HEK293 (cell line): ENCODE results near the gene ANO2.

Source experiments
- CTCF ChIA-PET: fragments of 350-600 bp; formaldehyde crosslinking; extraction: SDS; loops from one replicate; lab custom pipeline; 2021; ENCODE audit warnings: antibody characterized with exemption; lab: Yijun Ruan, JAX
- POLR2A ChIA-PET: fragments of 300-600 bp; formaldehyde crosslinking; extraction: SDS; loops from one replicate; lab custom pipeline; 2020; ENCODE audit warnings: antibody characterized with exemption, inconsistent platforms; lab: Yijun Ruan, JAX
- H3K27ac ChIP-seq: fragments of 200-500 bp; sonication (Bioruptor generic); 2 replicates; pipeline ENCODE4 v1.5.1; 2014; ENCODE audit warnings: low read depth, low read length, control low read depth, inconsistent platforms; ENCODE audit errors: extremely low read depth
- H3K36me3 ChIP-seq, 2 experiments: fragments of 200-500 bp in 1 of 2; sonication (Bioruptor generic) in 1 of 2; 1 replicate in 1 of 2; 2 replicates in 1 of 2; pipeline ENCODE4 v1.5.1; 2014 to 2017; ENCODE audit warnings: inconsistent platforms in 2 of 2, low read length in 2 of 2; ENCODE audit not compliant: control insufficient read depth in 2 of 2, insufficient read depth in 1 of 2
- H3K4me1 ChIP-seq: fragments of 200-500 bp; sonication (Bioruptor generic); 2 replicates; pipeline ENCODE4 v1.5.1; 2014; ENCODE audit warnings: mild to moderate bottlenecking, low read length, inconsistent platforms; ENCODE audit not compliant: control insufficient read depth, insufficient read depth
- H3K4me3 ChIP-seq: 2 replicates; pipeline ENCODE4 v1.5.1; 2011; ENCODE audit warnings: low read depth, mild to moderate bottlenecking, control low read depth, low read length, moderate library complexity
- H3K9me3 ChIP-seq: fragments of 200-500 bp; sonication (Bioruptor generic); 2 replicates; pipeline ENCODE4 v1.5.1; 2014; ENCODE audit warnings: low read depth, low read length, inconsistent platforms; ENCODE audit not compliant: control insufficient read depth, insufficient read depth
- PRDM1 ChIP-seq: fragments of 450-650 bp; formaldehyde crosslinking; IDR thresholded peaks from 2 replicates; pipeline ENCODE4; 2016; ENCODE audit warnings: missing biosample characterization, missing genetic modification characterization
- REST ChIP-seq: fragments of 450-650 bp; formaldehyde crosslinking; IDR thresholded peaks from 2 replicates; pipeline ENCODE4 v1.5.1; 2016; ENCODE audit warnings: missing biosample characterization, missing genetic modification characterization
- TCF7L2 ChIP-seq: IDR thresholded peaks from 2 replicates; pipeline ENCODE4 v1.6.1; 2011; ENCODE audit warnings: low read depth, mild to moderate bottlenecking, inconsistent platforms, low read length, moderate library complexity, borderline replicate concordance
- ZBTB17 ChIP-seq: fragments of 450-650 bp; formaldehyde crosslinking; IDR thresholded peaks from 2 replicates; pipeline ENCODE4 v1.5.1; 2016; ENCODE audit warnings: missing biosample characterization, missing genetic modification characterization
- ZNF133 ChIP-seq: fragments of 450-650 bp; formaldehyde crosslinking; IDR thresholded peaks from 2 replicates; pipeline ENCODE4 v1.5.1; 2016; ENCODE audit warnings: missing biosample characterization, missing genetic modification characterization
- ZNF211 ChIP-seq: fragments of 450-650 bp; formaldehyde crosslinking; IDR thresholded peaks from 2 replicates; pipeline ENCODE4 v1.5.1; 2016; ENCODE audit warnings: low read depth, missing biosample characterization, missing genetic modification characterization
- ZNF324 ChIP-seq: fragments of 450-650 bp; formaldehyde crosslinking; IDR thresholded peaks from 2 replicates; pipeline ENCODE4 v1.5.1; 2016; ENCODE audit warnings: missing biosample characterization, missing genetic modification characterization
- ZNF398 ChIP-seq: fragments of 450-650 bp; formaldehyde crosslinking; IDR thresholded peaks from 2 replicates; pipeline ENCODE4 v1.5.1; 2017; ENCODE audit warnings: missing biosample characterization, missing genetic modification characterization
- ZNF544 ChIP-seq: fragments of 450-650 bp; formaldehyde crosslinking; IDR thresholded peaks from 2 replicates; pipeline ENCODE4 v1.5.0; 2017; ENCODE audit warnings: missing biosample characterization, missing genetic modification characterization
- ZNF555 ChIP-seq: fragments of 450-650 bp; formaldehyde crosslinking; conservative IDR thresholded peaks from 2 replicates; pipeline ENCODE4 v1.5.1; 2017; ENCODE audit warnings: missing biosample characterization, mild to moderate bottlenecking, missing genetic modification characterization, inconsistent platforms
- ZNF645 ChIP-seq: fragments of 450-650 bp; formaldehyde crosslinking; IDR thresholded peaks from 2 replicates; pipeline ENCODE4; 2016; ENCODE audit warnings: missing biosample characterization, missing genetic modification characterization
- ZNF704 ChIP-seq: fragments of 450-650 bp; formaldehyde crosslinking; IDR thresholded peaks from 2 replicates; pipeline ENCODE4 v1.5.1; 2016; ENCODE audit warnings: missing biosample characterization, missing genetic modification characterization
- TF ChIP-seq, protein P1 (sequence below): fragments of 450-650 bp; formaldehyde crosslinking; IDR thresholded peaks from 2 replicates; pipeline ENCODE4 v1.5.0; 2017; ENCODE audit warnings: missing biosample characterization, missing genetic modification characterization, borderline replicate concordance

Gene ANO2

GRCh38 chr12:5927732-5928516 lies 17.1 kb downstream of the ANO2 start:
- TF ChIP-seq PRDM1 (tag by site-specific recombination), result peak; percentile 59; the same call in 1 of the 2 replicates
- no peak for TF ChIP-seq ZNF398 (tag by site-specific recombination)
- TF ChIP-seq ZNF544, result no peak
- no peak for TF ChIP-seq ZNF555
- no peak for TF ChIP-seq ZNF133 (tag by site-specific recombination)
- TF ChIP-seq TCF7L2, result no peak
- no peak for TF ChIP-seq ZBTB17 (tag by site-specific recombination)
- no peak for TF ChIP-seq ZNF645 (tag by site-specific recombination)

DNA sequence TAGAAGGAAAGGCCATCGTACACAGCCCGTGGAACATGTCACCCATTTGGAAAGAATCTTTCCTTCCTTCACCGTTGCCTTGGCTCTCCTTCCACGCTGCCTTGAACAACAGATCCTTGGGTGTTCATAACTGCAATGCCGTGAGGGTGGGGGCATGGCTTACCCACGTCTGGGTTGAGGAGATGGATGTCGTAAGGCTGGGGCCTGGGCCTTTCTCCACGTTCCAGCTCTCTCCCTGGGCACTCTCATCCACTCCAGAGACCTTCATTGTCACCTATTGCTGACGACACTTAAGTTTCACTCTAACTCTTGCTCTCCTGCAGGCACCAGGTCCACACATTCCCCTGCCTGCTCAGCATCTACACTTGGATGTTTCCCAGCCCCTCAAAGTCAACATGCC lies 19.4 kb downstream of the ANO2 start:
- POLR2A ChIA-PET, result no interaction called here

More at GRCh38 chr12:5927732-5928516, 17.1 kb downstream of the ANO2 start:
- POLR2A ChIA-PET, result no interaction called here
- CTCF ChIA-PET, result interaction anchor here (0.6 kb wide), 1 partner anchor 29 kb away, joined by 3 read pairs; no protein-coding TSS in a partner anchor
- Histone ChIP-seq H3K9me3 (no peaks in the 10 kb centered on the region), H3K36me3 (no peaks in the 10 kb centered on the region), H3K4me1 (no peaks in the 10 kb centered on the region), H3K4me3 (no peak overlapping the region), H3K27ac (no peak overlapping the region)

More for the DNA sequence above, 19.4 kb downstream of the ANO2 start:
- CTCF ChIA-PET, result interaction anchor here (0.6 to 0.9 kb wide), 2 partner anchors 91 to 369 kb away, joined by 3 to 4 read pairs; no protein-coding TSS in a partner anchor
- H3K4me1 ChIP-seq, result no peaks in the 10 kb centered on the region
- TF ChIP-seq ZNF211 (tag by site-specific recombination) (no peak), REST (tag by site-specific recombination) (no peak), ZNF324 (tag by site-specific recombination) (no peak), ZNF704 (tag by site-specific recombination) (no peak)
- TF ChIP-seq, protein P1, sequence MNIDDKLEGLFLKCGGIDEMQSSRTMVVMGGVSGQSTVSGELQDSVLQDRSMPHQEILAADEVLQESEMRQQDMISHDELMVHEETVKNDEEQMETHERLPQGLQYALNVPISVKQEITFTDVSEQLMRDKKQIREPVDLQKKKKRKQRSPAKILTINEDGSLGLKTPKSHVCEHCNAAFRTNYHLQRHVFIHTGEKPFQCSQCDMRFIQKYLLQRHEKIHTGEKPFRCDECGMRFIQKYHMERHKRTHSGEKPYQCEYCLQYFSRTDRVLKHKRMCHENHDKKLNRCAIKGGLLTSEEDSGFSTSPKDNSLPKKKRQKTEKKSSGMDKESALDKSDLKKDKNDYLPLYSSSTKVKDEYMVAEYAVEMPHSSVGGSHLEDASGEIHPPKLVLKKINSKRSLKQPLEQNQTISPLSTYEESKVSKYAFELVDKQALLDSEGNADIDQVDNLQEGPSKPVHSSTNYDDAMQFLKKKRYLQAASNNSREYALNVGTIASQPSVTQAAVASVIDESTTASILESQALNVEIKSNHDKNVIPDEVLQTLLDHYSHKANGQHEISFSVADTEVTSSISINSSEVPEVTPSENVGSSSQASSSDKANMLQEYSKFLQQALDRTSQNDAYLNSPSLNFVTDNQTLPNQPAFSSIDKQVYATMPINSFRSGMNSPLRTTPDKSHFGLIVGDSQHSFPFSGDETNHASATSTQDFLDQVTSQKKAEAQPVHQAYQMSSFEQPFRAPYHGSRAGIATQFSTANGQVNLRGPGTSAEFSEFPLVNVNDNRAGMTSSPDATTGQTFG (tag by site-specific recombination), result no peak
- TF ChIP-seq, all 188 proteins: peak for 0
- Histone ChIP-seq H3K36me3 (no peaks in the 10 kb centered on the region), H3K27ac (no peak overlapping the region), H3K9me3 (no peaks in the 10 kb centered on the region), H3K4me3 (no peak overlapping the region)
